COR-L47 (cell line): Measurements from ENCODE around the gene ZFAND3.

ENCODE experiments used
- DNase-seq: peaks from one replicate; lab custom pipeline; 2025; lab: John Stamatoyannopoulos, UW

ZFAND3 gene

DNA sequence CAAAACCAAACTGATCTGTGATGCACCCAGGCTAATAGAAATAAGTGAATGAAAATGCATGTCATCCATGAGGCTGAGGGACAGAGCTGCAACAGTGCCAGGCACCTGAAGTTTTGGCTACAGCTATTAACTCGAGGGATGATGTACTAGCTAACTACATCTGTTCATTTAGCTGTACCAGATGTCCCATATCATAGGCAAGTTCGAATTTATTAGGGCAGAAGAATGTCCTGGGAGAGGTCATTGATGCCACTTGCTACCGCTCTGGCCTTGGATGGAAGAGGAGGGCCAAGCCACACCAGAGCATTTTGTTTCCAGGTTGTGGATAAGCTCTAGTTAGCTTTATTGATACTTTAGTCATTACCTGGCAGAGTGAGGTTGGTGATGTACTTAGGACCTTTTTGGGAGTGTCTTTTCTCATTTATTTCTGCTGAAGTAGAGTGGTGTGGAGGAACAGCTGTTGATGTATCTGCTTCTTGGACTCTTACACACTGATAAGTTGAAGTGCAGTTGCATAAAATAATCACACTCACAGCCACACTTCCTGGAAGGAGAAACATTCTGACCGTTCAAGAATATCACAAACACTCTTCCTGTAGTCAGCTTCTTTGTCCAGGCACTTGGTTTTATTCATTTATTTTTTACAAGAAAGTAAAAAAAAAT is 8.2 kb downstream of the ZFAND3 start:
- DNase-seq = no peak

DNA sequence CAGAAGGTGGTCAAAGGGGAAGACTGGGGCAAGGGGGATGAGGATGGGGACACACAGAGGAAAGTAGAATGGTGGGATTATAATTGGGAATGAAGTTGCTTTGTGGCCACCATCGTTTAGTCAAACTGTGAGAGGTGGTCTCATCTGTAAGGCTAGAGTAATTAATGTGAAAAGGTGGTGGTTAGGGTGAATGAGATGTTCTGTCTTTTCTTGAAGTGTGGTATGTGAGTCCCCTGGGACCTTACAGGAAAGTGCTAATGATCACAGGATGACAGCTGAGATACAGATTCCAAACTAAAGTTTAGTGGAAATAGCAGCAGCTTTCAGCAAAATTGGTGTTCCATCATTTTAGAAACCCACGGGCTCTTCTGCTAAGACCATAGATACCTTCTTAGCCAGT is 10.7 kb downstream of the ZFAND3 start:
- DNase-seq = no peak

DNA sequence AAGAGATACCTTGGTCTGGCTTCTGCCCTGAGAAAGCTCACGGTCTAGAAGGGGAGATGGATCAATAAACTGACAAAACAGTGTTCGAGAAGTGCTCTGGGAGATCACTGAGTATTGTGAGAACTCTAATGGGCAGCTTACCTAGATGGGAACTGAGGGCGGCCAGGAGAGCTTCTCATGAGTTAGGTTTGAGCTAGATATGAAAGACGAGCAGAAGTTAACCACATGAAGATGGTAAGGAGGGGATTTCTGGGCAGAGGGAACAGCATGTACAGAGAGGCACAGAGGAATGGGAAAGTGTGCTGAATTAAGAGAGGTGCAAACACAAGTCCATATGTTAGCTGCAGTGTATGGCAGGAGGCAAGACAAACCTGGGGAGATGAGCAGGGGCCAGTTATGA is 11.9 kb downstream of the ZFAND3 start:
- no peak for DNase-seq

DNA sequence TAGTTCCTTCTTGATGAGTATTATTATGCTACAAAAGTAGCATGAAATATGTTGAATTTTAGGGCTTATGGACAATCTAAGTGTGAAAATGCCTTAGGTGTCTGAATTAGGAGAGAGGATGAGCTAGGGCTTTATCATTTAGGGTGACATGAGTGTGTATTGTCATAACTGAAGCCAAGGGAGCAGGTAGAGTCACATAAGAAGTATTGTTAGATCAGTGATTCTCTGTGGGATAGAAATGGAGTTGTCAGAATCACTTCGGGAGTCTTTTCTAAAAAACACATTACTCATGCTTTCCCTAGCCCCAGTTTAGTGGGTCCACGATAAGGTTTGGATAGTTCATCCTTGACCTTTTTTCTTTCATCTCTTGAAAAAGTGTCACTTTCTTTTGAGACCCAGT is 16.4 kb downstream of the ZFAND3 start:
- DNase-seq = no peak

DNA sequence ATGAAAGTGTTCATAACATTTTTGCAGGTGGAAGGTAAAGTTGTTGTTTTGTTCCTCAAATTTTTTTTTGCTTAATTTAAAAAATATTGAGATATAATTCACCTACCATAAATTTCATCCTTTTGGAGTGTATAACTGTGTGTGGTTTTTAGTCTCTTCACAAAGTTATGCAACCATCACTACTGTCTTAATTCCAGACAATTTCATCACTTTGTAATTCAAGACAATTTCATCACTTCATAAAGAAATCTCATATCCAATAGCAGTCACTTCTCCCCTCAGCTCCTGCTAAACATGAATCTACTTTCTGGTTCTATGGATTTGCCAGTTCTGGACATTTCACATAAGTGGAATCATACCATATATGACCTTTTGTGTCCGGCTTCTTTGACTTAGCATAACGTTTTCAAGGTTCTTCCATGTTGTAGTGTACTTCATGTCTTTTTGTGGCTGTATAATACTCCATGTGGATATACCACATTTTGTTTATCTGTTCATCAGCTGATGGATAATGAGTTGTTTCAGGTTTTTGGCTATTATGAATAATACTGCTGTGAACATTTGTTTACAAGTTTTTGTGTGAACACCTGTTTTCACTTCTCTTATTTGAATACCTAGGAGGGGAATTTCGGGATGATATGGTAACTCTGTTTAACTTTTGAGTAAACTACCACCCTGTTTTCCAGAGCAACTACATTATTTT is 18.8 kb downstream of the ZFAND3 start:
- no peak for DNase-seq

DNA sequence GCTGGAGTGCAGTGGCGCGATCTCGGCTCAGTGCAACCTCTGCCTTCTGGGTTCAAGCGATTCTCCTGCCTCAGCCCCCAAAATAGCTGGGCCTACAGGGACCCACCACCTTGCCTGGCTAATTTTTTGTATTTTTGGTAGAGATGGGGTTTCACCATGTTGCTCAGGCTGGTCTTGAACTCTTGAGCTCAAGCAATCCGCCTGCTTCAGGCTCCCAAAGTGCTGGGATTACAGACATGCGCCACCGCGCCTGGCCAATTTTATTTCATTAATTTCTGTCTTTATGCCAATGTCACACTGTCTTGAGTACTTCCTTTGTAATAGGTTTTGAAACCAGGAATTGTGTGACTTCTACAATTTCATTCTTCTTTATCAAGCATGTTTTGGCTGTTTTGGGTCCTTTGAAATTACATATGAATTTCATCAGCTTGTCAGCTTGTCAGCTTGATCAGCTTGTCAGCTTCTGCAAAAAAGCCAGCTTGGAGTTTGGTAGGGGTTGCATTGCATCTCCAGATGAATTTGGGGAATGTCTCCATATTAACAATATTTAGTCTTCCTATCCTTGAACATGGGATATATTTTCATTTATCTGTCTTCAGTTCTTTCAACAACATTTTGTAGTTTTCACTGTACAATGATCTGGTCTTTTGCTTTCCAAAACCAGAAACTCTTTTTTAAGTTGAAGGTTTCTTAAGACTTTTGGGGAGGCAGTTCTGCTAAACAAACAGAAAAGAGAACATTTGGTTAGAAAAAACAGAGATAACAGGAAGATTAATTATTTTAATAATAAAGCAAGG is 20.8 kb downstream of the ZFAND3 start:
- DNase-seq = no peak

DNA sequence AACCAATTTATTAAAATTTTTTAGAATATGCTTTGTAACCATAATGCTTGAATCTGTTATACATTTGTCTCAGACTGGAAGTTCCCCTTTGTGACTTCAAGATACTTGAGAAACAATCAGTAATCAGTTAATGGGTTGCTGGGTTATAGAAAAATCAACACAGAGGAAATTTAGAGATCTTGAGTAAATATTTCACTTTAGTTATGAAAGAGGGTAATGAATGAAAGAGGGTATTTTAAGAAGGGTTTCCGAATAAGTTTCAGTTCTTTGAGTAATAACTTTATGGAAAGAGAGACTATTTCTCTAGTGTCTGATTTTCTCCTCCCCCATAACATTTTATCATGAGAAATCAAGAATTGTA is 21.4 kb downstream of the ZFAND3 start:
- no peak for DNase-seq

DNA sequence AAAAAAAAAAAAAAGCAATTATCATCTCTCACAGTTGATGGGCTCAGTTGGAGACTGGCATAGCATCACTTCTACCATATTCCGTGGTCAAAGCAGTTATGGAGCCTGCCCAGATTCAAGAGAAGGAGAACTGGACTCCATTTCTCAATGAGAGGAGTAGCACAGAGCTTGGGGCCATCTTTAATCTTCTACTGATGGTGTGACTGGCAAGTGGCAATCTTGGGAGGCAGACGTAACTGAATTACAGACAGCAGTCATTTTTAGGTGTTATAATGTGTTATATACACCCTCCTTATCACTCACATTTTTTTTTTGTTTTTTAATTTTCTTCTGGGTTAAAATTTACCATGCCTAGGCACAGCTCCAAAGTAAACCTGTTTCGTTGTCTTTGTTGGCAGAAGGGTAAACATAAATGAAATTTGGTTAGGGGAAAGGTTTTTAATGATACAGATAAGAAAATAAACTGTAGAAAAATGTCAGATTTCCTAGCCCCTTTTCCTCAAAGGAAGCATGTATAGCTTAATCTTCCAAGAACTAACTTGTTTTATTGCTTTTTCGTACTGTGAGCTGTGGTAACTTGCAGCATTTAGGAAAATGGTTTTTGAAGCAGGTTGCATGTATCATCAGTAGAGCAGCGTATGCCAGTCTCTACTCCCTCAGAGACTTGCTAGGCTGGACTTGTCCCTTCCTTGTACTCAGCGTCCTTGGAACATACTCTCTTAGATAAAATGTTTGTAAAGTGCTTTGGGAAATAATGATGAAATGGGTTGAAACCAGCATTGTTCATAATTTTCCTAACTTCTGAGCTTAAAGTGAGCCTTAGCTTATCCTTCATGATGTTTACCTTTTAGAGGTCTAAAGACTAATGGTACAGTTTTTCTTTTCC is 25.7 kb downstream of the ZFAND3 start:
- DNase-seq = no peak

DNA sequence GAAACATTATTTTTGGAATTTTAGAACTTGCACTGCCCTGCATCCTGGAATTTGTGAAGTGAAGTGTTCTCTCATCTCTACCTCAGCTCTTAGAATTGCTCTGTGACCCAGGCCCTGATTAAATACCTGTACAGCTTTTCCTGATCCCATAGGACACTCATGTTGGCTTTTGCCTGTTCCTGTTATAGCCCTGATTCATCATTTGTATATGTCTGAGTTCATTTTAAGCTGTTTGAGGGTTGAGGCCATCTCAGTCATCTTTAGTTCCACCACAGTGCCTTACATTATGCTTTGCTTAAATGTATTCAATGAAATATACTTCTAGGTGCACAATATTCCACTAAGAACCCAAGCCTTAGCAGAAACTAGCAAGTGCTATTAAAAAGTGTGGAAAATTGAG is 26.4 kb downstream of the ZFAND3 start:
- no peak for DNase-seq

DNA sequence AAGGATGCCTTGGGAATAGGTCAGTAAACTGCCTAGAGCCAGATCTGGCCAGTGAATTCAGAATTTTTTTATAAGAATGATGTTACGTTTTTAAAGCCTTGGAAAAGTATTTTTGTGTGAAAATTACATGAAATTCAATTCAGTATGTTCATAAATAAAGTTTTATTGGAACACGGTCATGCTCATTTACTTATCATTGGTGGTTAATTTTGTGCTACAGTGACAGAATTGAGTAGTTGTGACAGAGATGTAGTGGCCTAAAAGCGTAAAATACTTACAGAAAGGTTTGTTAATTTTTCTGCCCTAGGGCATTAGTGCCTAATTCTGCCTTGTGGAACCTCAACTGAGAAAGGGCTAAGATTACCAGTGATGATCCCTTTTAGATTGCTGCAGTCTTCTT is 28.2 kb downstream of the ZFAND3 start:
- no peak for DNase-seq

DNA sequence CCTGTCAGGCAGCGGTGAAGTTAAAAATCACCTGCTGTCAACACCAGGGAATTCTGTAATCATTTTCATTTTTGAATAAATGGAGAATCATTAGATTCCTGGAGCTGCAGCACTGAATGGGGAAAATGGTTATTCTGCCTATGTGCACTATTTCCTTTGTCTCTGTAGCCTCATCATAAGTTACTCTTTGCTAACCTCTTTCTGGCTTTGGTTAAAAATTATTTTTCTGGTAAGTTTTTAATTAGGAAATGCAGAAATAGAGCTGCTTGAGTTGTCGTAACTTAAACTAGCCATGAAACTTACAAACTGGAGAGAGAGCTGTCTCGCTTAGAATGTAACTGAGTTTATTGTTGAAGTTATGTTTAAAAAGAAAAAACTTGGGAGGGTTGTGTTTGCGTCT is 28.8 kb downstream of the ZFAND3 start:
- no peak for DNase-seq

DNA sequence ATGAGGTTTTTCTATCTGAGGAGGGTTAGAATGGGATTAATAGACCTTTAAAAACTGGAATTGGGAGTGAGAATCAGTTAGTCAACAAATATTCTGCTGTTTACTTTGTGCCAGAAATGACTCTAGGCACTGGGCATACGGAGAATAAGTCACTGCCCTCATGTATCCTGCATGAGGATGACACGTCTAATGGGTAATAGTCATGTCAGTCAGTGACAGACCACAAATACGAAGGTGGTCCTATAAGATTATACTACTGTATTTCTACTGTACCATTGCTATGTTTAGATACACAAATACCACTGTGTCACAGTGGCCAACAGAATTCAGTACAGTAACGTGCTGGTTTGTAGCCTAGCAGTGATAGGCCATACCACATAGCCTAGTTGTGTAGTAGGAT is 30.7 kb downstream of the ZFAND3 start:
- no peak for DNase-seq

DNA sequence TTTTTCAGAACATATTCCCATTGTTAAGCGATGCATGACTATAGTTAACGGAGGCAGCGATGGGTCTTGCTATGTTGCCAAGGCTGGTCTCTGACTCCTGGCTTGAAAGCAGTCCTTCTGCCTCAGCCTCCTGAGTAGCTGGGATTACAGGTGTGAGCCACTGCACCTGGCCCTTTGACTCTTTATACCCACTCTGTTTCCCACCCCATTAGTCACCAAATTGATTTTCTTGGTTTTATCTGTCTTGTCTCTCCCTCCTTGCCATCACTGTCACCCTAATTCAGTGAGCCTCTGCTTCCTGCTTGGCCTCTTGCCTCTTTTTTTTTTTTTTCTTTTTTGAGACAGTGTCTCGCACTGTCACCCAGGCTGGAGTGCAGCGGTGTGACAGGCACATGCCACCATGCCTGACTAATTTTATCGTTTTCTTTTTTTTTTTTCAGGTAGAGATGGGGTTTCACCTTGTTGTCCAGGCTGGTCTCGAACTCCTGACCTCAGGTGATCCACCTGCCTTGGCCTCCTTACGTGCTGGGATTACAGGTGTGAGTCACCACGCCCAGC is 31.3 kb downstream of the ZFAND3 start:
- DNase-seq = peak; percentile 9

DNA sequence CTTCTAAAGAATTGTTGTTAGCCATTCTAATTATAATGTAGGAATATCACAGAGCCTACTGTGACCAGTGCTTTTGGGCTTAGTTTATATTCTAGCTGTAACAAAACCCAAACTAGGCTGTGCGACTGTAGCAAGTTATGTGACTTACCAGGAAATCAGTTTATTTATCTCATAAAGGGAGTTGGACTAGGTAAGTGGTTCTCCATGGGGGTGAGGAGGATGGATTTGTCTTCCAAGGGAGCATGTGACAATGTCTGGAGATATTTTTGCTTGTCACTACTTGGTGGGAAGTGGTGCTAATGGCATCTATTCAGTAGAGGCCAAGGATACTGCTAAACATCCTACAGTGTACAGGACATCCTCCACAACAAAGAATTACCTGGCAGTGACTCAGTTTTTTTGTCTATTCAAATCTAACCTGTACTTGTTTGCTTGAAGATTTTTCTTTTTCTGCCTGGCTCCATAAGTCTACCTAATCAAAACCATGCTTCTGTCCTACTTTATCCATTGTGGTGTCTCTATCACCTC is 32.5 kb downstream of the ZFAND3 start:
- DNase-seq = no peak

DNA sequence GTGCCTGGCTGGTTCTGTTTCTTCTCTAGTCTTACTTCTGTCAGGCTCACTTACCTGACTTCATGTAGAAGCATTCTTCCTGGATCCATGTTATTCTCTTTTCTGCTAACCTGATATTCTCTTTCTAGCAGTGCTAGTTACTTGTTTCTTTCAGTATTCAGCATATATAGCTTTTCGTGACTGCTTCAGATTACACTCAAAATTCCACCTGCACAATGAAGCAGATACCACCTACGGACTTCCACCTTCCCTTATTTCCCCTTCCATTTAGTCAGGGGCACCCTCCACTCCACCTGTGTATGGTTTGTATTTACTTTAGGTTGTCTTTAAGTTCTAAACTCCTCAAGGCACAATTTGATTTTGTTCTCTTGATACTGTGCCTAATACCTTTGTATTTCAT is 36.8 kb downstream of the ZFAND3 start:
- DNase-seq = no peak

DNA sequence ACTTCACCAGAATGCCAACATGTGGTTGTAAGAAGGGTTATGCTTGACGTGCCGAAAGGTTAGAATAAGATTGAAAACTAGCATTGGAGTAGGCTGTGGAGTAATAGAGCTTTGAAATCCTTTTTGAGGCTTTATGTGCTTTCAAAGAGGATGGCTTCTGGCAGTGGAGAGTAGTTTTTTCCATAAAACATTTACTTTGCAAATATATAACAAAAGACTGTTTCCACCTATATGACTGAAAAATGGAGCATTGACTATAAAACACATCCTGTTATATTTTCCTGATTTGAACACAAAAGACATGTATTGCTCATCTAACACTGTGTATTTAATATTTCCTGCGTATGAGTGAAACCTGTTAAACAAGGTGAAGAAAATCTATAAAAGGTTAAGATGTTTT is 38.8 kb downstream of the ZFAND3 start:
- no peak for DNase-seq

DNA sequence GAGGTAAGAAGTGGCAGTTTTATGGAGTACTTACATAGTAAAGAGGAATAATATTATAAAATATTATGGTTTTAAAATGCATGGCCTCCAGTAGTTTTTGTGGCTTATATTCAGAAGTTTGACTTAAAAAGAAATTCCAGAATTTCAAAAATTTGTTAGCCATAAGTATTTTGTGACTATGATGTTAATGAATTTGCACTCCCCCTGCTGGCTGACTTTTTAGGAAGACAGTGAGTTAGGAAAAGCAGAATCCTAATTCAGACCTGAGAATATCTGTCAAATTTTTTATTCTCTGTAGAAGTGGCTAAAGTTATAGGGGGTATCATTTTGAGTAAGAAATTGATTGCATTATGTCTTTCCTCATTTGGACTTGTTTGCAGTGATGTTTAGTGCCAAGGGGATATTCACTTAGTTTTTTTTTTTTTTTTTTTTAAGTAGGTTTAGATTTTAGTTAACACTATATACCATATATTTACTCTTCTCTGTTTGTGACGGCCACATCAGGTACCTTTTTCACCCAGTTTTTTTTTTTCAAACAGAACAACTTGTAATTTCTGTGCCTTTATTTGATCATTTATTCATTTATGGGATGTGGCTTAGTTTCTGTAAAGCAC is 40.8 kb downstream of the ZFAND3 start:
- DNase-seq = peak; percentile 8

DNA sequence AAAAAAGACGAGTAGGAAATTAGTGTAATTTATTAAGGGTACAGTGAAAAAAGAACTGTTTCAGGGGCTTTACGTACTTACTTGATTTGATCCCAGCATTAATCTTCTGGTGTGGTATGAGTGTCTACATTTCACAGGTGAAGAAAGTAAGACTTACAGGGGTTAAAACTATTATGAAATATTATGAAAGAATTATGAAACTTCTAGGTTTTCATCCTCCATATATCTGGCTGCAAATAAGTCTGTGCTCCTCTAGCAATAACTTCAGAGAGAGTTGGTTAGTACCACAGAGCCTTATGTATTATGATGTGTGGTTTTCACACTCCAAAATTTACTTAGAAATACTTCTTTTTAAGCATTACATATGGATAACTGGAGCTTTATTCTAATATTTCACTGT is 41.9 kb downstream of the ZFAND3 start:
- no peak for DNase-seq

DNA sequence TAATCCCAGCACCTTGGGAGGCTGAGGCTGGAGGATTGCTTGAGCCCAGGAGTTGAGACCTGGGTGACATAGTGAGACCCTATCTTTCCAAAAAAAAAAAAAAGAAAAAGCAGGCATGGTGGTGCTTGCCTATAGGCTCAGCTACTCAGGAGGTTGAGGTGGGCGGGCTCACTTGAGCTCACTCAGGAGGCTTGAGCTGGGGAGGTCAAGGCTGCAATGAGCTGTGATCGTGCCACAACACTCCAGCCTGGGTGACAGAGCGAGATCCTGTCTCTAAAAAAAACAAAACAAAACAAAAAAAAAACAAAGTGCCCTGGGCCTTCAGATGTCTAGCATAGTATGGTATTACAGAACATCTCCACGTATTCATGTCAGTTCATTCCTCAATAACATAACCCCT is 42.9 kb downstream of the ZFAND3 start:
- no peak for DNase-seq

DNA sequence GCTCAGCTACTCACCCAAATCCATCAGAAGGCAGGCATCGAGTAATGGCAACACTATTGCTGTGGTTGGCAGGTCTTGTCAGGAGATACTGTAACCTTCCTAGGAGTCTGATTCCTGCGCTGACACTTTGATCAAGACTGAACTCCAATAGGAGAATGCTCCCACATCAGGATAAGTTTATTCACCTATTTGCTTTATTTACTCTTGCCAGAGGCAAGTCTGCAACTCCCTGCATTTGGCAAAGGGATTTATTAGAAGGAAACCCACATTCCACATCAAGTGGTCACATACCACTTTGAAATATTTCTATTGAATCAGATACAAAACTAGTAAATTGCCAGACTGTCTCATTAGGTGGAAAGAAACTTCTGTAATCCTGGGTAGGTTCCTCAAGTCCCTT is 43.5 kb downstream of the ZFAND3 start:
- DNase-seq = no peak

DNA sequence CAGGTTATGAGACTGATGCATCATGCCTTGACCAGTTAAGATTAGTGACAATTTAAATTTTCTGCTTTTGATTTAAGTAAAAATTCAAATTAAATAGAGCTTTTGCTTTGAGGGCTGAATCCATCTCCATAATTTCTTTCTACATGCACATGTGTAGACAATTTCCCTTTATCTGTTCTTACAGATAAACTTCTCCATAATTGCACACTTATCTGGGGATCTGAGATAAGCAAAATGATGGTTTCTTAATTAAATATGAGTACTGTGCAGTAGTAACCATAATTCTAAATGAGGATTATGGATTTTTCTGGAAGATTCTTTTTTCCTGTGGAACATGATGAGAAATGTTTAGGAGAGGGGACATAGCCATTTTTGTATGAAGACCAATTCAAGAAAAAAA is 44.7 kb downstream of the ZFAND3 start:
- DNase-seq = no peak
